ENCODE data around the gene PKHD1. TPM values are rescaled to one million over a fixed set of nuclear protein-coding genes. Genes with fewer than 3 reads are reported as not detected.

Gene PKHD1
- total RNA-seq, 1 experiment from 2014 or later, result 0.11 TPM

GRCh38 chr6:51684603-51685002 is 402.8 kb downstream of the PKHD1 start:
- no peak for DNase-seq (ENCODE audit: low read depth)

- no peak for DNase-seq (ENCODE audit: low read depth)
These were observed 403.4 kb downstream of the PKHD1 start for GRCh38 chr6:51684038-51684437.

- no peak for DNase-seq (ENCODE audit: low read depth)
These were observed 408.4 kb downstream of the PKHD1 start for GRCh38 chr6:51678905-51679620.

- no peak for DNase-seq (ENCODE audit: low read depth)
These were observed 409.1 kb downstream of the PKHD1 start for GRCh38 chr6:51678274-51678673.

GRCh38 chr6:51675922-51676275 is 411.5 kb downstream of the PKHD1 start:
- no peak for DNase-seq (ENCODE audit: low read depth)

GRCh38 chr6:51675020-51675921 is 412.1 kb downstream of the PKHD1 start:
- no peak for DNase-seq (ENCODE audit: low read depth)

GRCh38 chr6:51663525-51663924 is 423.9 kb downstream of the PKHD1 start:
- no peak for DNase-seq (ENCODE audit: low read depth)

GRCh38 chr6:51660767-51661166 is 426.6 kb downstream of the PKHD1 start:
- no peak for DNase-seq (ENCODE audit: low read depth)

GRCh38 chr6:51657491-51657890 is 429.9 kb downstream of the PKHD1 start:
- no peak for DNase-seq (ENCODE audit: low read depth)

GRCh38 chr6:51655517-51655916 is 431.9 kb downstream of the PKHD1 start:
- DNase-seq (ENCODE audit: low read depth), result no peak

- DNase-seq (ENCODE audit: low read depth), result no peak
These were observed 432.8 kb downstream of the PKHD1 start for GRCh38 chr6:51654647-51655046.

GRCh38 chr6:51651132-51651817 is 436.1 kb downstream of the PKHD1 start:
- no peak for DNase-seq (ENCODE audit: low read depth)

- no peak for DNase-seq (ENCODE audit: low read depth)
These were observed 438.6 kb downstream of the PKHD1 start for GRCh38 chr6:51648774-51649173.

- DNase-seq (ENCODE audit: low read depth), result no peak
These were observed 439.2 kb downstream of the PKHD1 start for GRCh38 chr6:51648236-51648635.

GRCh38 chr6:51644426-51644825 is 443.0 kb downstream of the PKHD1 start:
- DNase-seq (ENCODE audit: low read depth), result no peak

GRCh38 chr6:51640021-51640420 is 447.4 kb downstream of the PKHD1 start:
- DNase-seq (ENCODE audit: low read depth), result no peak

GRCh38 chr6:51633424-51633823 is 454.0 kb downstream of the PKHD1 start:
- no peak for DNase-seq (ENCODE audit: low read depth)

- no peak for DNase-seq (ENCODE audit: low read depth)
These were observed 457.4 kb downstream of the PKHD1 start for GRCh38 chr6:51630011-51630410.

- DNase-seq (ENCODE audit: low read depth), result no peak
These were observed 461.0 kb downstream of the PKHD1 start for GRCh38 chr6:51626391-51626790.

- DNase-seq (ENCODE audit: low read depth), result no peak
These were observed 461.8 kb downstream of the PKHD1 start for GRCh38 chr6:51625566-51625965.

GRCh38 chr6:51620971-51621370 is 466.4 kb downstream of the PKHD1 start:
- DNase-seq (ENCODE audit: low read depth), result no peak

- no peak for DNase-seq (ENCODE audit: low read depth)
These were observed 468.2 kb downstream of the PKHD1 start for GRCh38 chr6:51619042-51619799.

Data from LHCN-M2 (cell line).